AG04449 (cell line): ENCODE data around the gene CTNNBL1.

Experiments
- CTCF ChIA-PET: fragments of 350-600 bp; formaldehyde crosslinking; extraction: SDS; loops from one replicate; lab custom pipeline; 2021; ENCODE audit warnings: antibody characterized with exemption; lab: Yijun Ruan, JAX
- POLR2A ChIA-PET: fragments of 400-600, 350-600 bp; formaldehyde crosslinking; extraction: SDS; loops from one replicate; lab custom pipeline; 2020; ENCODE audit warnings: antibody characterized with exemption, inconsistent platforms; lab: Yijun Ruan, JAX
- DNase-seq: peaks from one replicate; pipeline ENCODE4 v3.0.0-alpha.2; 2010; ENCODE audit warnings: low read depth, low spot score
- H3K4me3 ChIP-seq: 2 replicates; pipeline ENCODE4 v1.5.1; 2011; ENCODE audit warnings: low read depth, mild to moderate bottlenecking, control low read depth, low read length
- TF ChIP-seq, protein P1 (sequence below): IDR thresholded peaks from one replicate; pipeline ENCODE4 v1.5.1; 2011; ENCODE audit warnings: mild to moderate bottlenecking, moderate library complexity, low read length, control low read depth, inconsistent platforms; ENCODE audit not compliant: insufficient read depth; ENCODE audit errors: missing control alignments

CTNNBL1 gene

DNA sequence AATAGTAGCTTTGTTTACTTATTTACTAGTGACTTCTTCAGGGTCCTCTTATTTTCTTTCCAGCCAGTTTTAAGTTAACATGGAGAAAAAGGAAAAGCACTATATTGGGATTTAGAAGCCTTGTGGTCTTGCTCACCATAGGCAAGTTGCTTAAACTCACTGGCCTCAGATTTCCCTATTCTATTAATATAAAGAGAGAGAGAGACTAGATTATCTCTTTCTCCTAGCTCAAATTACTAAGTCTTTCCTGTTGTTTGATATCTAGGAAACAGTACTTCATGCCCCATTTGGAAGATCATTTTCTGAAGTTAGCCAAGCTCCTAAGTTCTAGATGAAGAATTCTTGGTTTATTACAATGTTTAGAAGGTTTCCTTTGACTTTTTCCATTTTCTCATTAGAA is 32.5 kb downstream of the CTNNBL1 start:
- ChIA-PET POLR2A (interaction anchor here (0.7 kb wide), 1 partner anchor 172 kb away, joined by 3 read pairs; no protein-coding TSS in a partner anchor), CTCF (interaction anchor here (1.0 to 1.3 kb wide), 3 partner anchors 11 to 162 kb away, joined by 3 to 4 read pairs (median 3); no protein-coding TSS in a partner anchor)
- no peak overlapping the region for H3K4me3 ChIP-seq
- no peak for DNase-seq
- TF ChIP-seq, protein P1, sequence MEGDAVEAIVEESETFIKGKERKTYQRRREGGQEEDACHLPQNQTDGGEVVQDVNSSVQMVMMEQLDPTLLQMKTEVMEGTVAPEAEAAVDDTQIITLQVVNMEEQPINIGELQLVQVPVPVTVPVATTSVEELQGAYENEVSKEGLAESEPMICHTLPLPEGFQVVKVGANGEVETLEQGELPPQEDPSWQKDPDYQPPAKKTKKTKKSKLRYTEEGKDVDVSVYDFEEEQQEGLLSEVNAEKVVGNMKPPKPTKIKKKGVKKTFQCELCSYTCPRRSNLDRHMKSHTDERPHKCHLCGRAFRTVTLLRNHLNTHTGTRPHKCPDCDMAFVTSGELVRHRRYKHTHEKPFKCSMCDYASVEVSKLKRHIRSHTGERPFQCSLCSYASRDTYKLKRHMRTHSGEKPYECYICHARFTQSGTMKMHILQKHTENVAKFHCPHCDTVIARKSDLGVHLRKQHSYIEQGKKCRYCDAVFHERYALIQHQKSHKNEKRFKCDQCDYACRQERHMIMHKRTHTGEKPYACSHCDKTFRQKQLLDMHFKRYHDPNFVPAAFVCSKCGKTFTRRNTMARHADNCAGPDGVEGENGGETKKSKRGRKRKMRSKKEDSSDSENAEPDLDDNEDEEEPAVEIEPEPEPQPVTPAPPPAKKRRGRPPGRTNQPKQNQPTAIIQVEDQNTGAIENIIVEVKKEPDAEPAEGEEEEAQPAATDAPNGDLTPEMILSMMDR: no peak

DNA sequence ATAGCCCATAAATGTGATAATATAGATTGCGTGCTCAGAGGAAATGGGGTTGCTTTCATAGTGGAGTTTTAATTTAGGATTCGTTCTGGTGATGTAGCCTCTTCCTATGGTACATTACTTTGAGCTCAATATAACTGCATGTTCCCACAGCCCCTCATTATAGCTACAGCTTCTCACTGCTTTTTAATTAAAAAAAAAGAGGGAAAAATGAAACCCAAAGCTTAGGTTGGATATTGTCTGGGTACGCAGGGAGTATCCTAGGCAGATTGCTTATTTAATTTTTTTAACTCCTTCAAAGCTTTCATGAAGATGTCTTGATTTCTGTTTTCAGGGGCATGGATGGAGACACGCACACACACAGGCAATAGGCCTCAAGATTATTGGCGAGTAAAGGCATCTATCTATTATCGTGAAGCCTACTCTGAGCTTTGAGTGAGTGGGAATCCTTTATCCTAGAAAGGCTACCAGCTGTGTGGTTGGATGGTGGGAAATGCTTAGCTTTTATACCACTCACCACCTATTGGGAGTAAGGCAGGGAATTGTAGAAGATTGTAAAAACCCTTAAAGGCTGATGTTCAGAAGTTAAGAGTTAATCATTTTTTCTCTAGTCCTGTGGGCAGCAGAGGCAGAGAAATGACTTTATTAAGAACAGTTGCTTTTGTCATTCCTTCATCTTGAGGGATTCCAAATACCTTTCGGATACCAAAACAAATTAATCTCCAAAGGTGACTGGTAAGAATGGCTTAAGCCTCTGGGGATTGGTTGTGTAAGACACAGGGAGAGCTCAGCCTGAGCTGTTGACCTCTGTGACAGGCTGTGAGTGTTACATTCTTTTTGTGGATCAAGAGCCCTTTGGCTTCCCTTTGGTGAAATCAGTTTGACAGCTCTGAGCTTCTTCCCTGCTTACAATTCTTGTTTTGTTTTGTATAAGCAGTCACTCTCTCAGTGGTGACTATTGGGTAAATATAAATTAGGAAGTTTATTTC is 33.4 kb downstream of the CTNNBL1 start:
- POLR2A ChIA-PET: interaction anchor here (0.7 kb wide), 1 partner anchor 173 kb away, joined by 3 read pairs; no protein-coding TSS in a partner anchor
- no peak overlapping the region for H3K4me3 ChIP-seq
- TF ChIP-seq, protein P1: no peak
- DNase-seq: no peak
- CTCF ChIA-PET: interaction anchor here (0.8 to 1.3 kb wide), 3 partner anchors 10 to 163 kb away, joined by 3 to 4 read pairs (median 3); no protein-coding TSS in a partner anchor

DNA sequence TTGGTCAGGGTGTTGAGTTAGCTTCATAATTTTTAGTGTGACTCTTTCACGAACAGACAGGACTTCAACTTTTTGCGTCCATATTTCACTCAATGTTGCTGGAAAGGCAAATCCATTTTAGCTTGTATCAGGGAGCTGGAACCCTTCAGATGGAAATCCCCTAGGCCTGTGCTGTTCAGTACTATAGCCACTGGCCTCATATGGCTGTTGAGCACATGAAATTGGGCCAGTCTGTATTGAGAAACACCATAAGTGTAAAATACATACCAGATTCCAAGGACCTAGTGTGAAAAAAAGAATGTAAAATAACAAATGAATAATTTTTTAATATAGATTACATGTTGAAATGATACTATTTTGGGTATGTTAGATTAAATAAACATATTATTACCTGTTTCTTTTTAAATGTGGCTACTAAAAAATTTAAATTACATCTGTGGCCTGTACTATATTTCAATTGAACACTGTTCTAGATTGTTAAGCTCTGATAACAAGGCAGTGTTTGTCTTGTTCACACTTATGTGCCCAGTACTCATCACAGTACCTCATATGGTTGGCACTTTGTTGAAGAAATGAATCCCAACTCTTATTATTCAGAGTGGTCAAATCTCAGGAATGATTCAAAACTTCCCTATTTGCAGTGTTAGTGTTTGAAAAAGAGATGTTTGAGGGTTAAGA is 34.3 kb downstream of the CTNNBL1 start:
- CTCF ChIA-PET: interaction anchor here (0.8 kb wide), 1 partner anchor 12 kb away, joined by 3 read pairs; no protein-coding TSS in a partner anchor
- TF ChIP-seq, protein P1: no peak
- no peak for DNase-seq
- no peak overlapping the region for H3K4me3 ChIP-seq
- POLR2A ChIA-PET: no interaction called here

DNA sequence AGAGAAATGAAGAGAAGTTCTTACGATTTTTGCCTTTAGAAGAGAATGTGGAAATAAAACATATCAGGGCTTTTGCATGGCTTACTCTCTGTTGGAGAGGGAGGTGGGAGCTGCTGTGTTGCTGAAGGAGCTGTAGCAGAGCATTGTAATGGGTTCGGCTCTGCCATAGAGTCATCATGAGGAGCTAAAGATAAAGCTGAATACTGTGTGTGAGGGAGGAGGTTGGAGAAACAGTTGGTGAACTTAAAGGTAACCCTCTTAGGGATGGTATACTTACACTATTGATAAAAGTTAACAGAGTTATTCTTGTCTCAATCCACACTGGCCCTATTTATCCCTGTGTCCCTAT is 34.8 kb downstream of the CTNNBL1 start:
- CTCF ChIA-PET: no interaction called here
- POLR2A ChIA-PET: no interaction called here

DNA sequence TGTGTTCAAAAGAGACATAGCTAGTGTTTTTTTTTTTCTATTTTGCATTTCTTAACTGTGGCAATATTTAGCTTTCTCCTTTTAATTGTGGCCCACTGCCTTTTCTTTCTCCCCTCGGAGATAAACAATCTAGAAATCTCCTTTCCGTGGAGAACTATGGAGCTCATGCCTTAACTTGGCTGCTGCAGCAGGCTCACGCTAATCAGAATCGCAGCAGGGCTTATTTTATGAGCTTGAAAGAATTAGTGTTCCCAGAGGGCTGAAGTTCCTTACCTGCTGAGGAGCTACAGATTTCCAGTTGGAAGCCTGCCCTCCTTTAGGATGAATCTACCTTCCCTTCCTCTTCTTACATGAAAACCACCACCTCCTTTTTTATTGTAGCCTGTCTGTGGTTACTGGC is 35.6 kb downstream of the CTNNBL1 start:
- no peak overlapping the region for H3K4me3 ChIP-seq
- no peak for DNase-seq
- CTCF ChIA-PET: interaction anchor here (1.2 kb wide), 1 partner anchor 13 kb away, joined by 4 read pairs; no protein-coding TSS in a partner anchor
- POLR2A ChIA-PET: no interaction called here
- TF ChIP-seq, protein P1: no peak

More for the DNA sequence above, 34.8 kb downstream of the CTNNBL1 start:
- H3K4me3 ChIP-seq: no peak overlapping the region
- TF ChIP-seq, protein P1: no peak
- DNase-seq: no peak

DNA sequence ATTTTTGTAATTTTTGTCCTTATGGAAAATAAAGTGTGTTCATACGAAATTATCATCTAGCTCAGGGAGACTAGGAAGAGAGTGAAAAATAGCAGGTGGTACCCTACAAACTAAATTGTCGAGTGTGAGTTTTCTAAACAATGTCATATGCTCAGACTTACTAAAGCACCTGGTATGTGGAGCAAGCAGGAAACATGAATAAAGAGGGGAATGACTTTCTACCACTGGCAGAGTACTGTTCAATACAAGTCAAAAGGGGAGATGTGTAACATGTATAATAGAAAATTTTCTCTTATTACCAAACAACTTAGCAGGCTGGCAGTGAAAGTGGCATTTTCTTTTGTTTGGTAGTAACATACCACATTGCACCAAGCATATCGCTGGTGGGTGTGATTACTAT is 36.1 kb downstream of the CTNNBL1 start:
- TF ChIP-seq, protein P1: no peak
- no peak for DNase-seq
- CTCF ChIA-PET: interaction anchor here (1.2 kb wide), 1 partner anchor 14 kb away, joined by 4 read pairs; no protein-coding TSS in a partner anchor
- H3K4me3 ChIP-seq: no peak overlapping the region
- POLR2A ChIA-PET: no interaction called here
